ES-I3 (cell line): ENCODE measurements around the gene MMS19.

Source experiments
- H3K36me3 ChIP-seq: 2 replicates; pipeline ENCODE4 v1.6.1; 2013; ENCODE audit warnings: mild to moderate bottlenecking, low read length, control low read depth, moderate library complexity; ENCODE audit not compliant: insufficient read depth
- H3K4me1 ChIP-seq: 2 replicates; pipeline ENCODE4 v1.6.1; 2013; ENCODE audit warnings: mild to moderate bottlenecking, control low read depth, low read length; ENCODE audit not compliant: insufficient read depth
- H3K9ac ChIP-seq: 2 replicates; pipeline ENCODE4 v1.6.1; 2013; ENCODE audit warnings: low read depth, mild to moderate bottlenecking, low read length, moderate library complexity
- H3K9me3 ChIP-seq: 2 replicates; pipeline ENCODE4 v1.6.1; 2013; ENCODE audit warnings: mild to moderate bottlenecking, low read length, moderate library complexity; ENCODE audit not compliant: control insufficient read depth, insufficient read depth

The MMS19 gene, protein sequence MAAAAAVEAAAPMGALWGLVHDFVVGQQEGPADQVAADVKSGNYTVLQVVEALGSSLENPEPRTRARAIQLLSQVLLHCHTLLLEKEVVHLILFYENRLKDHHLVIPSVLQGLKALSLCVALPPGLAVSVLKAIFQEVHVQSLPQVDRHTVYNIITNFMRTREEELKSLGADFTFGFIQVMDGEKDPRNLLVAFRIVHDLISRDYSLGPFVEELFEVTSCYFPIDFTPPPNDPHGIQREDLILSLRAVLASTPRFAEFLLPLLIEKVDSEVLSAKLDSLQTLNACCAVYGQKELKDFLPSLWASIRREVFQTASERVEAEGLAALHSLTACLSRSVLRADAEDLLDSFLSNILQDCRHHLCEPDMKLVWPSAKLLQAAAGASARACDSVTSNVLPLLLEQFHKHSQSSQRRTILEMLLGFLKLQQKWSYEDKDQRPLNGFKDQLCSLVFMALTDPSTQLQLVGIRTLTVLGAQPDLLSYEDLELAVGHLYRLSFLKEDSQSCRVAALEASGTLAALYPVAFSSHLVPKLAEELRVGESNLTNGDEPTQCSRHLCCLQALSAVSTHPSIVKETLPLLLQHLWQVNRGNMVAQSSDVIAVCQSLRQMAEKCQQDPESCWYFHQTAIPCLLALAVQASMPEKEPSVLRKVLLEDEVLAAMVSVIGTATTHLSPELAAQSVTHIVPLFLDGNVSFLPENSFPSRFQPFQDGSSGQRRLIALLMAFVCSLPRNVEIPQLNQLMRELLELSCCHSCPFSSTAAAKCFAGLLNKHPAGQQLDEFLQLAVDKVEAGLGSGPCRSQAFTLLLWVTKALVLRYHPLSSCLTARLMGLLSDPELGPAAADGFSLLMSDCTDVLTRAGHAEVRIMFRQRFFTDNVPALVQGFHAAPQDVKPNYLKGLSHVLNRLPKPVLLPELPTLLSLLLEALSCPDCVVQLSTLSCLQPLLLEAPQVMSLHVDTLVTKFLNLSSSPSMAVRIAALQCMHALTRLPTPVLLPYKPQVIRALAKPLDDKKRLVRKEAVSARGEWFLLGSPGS

DNA sequence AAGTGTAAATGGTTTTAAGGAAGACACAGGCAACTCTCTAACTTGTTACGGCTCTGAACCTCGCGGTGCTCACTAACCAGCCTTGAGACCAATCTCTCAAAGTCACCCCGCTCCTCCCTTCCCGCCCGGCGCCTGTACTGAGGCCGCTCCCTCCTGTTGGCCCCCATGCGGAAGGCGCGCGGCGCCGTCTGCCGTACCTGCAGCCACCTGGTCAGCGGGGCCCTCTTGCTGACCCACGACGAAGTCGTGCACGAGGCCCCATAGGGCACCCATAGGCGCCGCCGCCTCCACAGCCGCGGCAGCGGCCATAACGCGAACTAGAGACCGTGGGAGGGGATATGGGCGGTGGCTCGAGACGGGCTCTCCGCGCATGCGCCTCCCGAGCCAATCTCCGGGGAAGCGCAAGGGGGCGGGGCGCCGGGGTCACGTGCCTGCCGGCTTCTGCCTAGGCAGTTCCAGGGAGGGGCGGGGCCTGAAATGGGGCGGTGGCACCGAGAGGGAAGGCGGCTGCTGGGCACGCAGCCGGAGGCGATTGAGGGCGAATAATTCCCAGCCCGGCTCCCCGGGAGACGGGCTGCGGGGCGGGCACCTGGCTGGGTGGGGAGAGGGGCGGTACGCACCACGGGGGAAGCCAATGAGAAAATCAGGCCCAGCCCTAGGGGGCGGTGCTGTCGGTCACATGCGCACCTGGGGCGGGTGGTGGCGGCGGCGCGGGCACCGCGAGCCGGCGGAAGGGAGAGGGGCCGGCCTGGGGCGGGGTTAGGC, at the start of gene MMS19:
MMS19 (minus strand) TSS at position 347 of the 765 bp plus-strand sequence; CDS start at position 309, 38 bp downstream.
- peaks cover 19% of the 10 kb centered on the region; the same call in 1 of the 2 replicates for H3K4me1 ChIP-seq
- H3K36me3 ChIP-seq = no peaks in the 10 kb centered on the region; the same call in 1 of the 2 replicates
- peak within 1 kb of the TSS; percentile 98 for H3K9ac ChIP-seq
- no peaks in the 10 kb centered on the region for H3K9me3 ChIP-seq

- Histone ChIP-seq H3K36me3 (no peaks in the 10 kb centered on the region), H3K9me3 (no peaks in the 10 kb centered on the region), H3K4me1 (peaks cover 33% of the 10 kb centered on the region), H3K9ac (no peak overlapping the region)
Observed at GRCh38 chr10:97547962-97548361, 49.7 kb upstream of the MMS19 start.

GRCh38 chr10:97547271-97547600, 49.0 kb upstream of the MMS19 start:
- Histone ChIP-seq H3K36me3 (no peaks in the 10 kb centered on the region), H3K4me1 (peaks cover 40% of the 10 kb centered on the region), H3K9ac (no peak overlapping the region), H3K9me3 (no peaks in the 10 kb centered on the region)

GRCh38 chr10:97546456-97547270, 48.4 kb upstream of the MMS19 start:
- Histone ChIP-seq H3K9me3 (no peaks in the 10 kb centered on the region), H3K4me1 (peaks cover 40% of the 10 kb centered on the region), H3K36me3 (no peaks in the 10 kb centered on the region), H3K9ac (no peak overlapping the region)

DNA sequence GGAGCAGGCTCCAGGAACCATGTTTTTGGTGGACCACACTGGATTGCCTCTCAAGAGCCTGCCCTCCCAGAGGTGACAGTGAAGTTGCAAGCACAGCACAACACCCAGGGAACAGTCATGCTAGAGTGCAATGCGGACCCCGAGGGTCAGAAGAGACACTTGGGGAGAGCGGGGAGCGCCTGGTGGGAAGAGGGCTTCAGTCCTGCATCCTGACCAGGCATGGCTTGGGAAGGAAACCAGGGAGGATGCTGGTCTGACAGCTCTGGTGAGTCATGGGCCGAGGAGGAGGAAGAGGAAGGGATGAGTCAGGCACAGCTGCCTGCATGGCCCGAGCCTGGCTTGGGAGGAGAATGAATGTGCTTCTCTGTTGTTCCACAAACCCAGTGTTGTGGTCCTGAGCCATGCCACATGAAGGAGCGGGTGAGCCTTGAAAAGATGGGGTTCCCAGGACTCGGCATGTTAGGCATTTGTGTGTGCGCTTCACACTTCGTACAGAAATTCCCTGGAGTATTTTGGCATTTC, 44.9 kb upstream of the MMS19 start:
- Histone ChIP-seq H3K4me1 (peaks cover 45% of the 10 kb centered on the region), H3K36me3 (no peaks in the 10 kb centered on the region), H3K9me3 (no peaks in the 10 kb centered on the region), H3K9ac (no peak overlapping the region; the same call in 1 of the 2 replicates)

DNA sequence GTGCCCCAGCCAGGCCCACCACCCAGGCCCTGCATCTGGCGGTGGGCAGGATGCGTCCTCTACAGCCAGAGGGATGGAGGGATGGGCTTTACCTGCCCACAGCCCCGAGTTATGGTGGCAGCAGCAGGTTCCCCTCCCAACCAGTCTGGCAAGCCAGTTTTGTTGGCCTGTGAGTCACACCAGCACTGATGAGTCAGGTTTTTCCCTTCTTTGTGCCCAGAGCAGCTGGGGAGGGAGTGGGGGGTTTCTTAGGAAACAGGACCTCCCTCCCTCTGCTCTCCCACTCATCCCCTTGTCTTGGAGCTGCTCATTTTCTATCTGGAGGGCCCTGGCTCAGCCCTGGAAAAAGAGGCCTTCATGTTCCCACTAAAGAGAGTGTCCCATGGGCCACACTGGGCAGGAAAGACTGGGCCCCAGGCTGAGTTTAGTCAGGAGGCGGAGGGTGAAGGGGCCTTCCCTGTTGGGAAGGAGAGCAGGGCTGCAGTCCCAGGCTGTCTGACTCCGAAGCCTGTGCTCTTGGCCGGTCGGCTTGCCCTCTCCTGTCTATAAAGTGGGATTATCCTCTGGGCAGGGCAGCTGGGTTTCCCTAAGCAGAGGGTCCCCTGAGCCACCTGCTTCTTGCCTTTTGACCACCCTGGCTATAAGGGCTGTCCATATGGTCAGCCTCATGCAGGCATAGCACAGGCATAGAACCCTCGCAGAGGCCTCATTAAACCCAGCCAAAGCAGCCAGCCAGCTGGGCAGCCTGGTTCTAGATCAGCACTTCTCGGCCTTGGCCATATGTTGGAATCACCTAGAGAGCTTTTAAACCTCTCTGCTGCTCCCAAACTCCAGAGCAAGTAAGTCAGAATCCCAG, 44.2 kb upstream of the MMS19 start:
- no peaks in the 10 kb centered on the region for H3K9me3 ChIP-seq
- no peaks in the 10 kb centered on the region for H3K36me3 ChIP-seq
- peak overlapping the region; percentile 5; the same call in 1 of the 2 replicates for H3K9ac ChIP-seq
- H3K4me1 ChIP-seq = peaks cover 45% of the 10 kb centered on the region

- H3K9me3 ChIP-seq = no peaks in the 10 kb centered on the region
- no peaks in the 10 kb centered on the region for H3K36me3 ChIP-seq
- no peak overlapping the region for H3K9ac ChIP-seq
- peaks cover 42% of the 10 kb centered on the region for H3K4me1 ChIP-seq
Observed at GRCh38 chr10:97540669-97541500, 42.7 kb upstream of the MMS19 start.

DNA sequence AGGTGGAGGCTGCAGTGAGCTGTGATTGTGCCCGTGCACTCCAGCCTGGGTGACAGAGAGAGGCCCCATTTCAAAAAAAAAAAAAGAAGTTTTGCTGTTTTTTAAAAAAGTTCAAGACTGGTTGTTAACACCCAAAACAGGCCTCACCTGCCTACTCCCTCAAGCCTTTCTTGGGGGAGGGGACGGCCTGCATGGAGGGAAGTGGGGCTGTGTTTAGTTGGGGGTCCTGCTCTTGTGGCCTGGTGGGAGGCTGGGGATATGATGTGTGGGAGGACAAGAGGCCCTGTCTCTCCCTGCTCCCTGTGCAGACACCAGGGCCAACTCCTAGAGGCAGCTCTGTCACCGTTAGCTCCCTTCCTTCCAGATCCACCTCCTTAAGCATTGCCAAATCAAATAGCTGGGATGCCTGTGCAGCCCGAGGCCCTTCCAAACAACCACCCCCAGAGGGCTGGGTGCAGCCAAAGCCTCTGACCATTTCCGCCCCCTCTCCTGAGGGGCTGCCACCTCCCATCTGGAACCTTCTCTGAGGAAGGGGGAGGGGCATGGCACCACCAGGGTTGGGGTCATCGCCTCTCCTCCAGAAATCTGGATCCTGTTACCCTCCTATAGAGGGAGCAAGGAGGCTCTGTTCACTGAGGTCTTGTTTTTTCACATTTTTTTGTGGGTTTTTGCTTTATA, 41.4 kb upstream of the MMS19 start:
- peaks cover 42% of the 10 kb centered on the region for H3K4me1 ChIP-seq
- H3K36me3 ChIP-seq = no peaks in the 10 kb centered on the region
- no peak overlapping the region for H3K9ac ChIP-seq
- no peaks in the 10 kb centered on the region for H3K9me3 ChIP-seq

GRCh38 chr10:97538839-97539238, 40.6 kb upstream of the MMS19 start:
- Histone ChIP-seq H3K9me3 (no peaks in the 10 kb centered on the region), H3K36me3 (no peaks in the 10 kb centered on the region), H3K9ac (no peak overlapping the region), H3K4me1 (peaks cover 41% of the 10 kb centered on the region)

- Histone ChIP-seq H3K4me1 (peaks cover 37% of the 10 kb centered on the region), H3K9ac (no peak overlapping the region), H3K9me3 (no peaks in the 10 kb centered on the region), H3K36me3 (no peaks in the 10 kb centered on the region)
Observed at GRCh38 chr10:97538411-97538810, 40.2 kb upstream of the MMS19 start.

DNA sequence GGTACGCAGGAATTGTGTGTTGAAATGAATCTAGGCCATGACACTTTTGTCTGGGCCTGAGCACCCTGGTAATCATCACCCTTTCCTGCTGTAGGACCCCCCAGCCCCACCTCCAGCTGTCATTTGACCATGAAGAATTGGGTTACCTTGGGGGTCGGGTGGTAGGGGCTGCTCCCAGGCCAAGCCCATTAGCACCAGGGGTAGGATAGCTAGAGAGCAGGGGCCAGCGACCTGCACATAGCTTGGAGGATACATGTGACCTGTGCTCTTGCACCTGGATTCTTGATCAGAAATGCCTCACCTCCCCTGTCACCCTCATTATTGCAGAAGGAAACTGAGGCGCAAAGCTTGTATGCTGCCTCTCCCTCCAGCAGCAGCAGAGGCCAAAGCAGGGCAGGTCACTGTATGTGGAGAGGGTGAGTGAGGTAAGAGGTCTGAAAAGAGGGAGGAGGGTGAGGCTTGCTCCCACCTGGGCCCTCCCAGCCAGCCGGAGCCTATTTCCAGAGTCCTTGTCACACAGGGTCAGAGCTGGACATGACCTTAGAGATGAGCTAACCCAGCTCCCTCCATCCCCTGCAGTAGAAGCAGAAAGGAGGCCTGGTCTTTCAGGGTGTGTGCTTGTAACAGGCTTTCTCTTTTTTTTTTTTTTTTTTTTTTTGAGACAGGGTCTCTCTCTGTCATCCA, 39.1 kb upstream of the MMS19 start:
- Histone ChIP-seq H3K4me1 (peaks cover 26% of the 10 kb centered on the region), H3K9me3 (no peaks in the 10 kb centered on the region), H3K36me3 (no peaks in the 10 kb centered on the region), H3K9ac (no peak overlapping the region)
